Smooth muscle cell of the pulmonary artery (primary cell): ENCODE data around the gene PYGL. TPM values are rescaled to one million over a fixed set of nuclear protein-coding genes. Genes with fewer than 3 reads are reported as not detected.

Experiments used
- total RNA-seq: library from RNA; depleted of rRNA; stranded (reverse); fragments of >200 nt; gene quantifications from 2 replicates; pipeline ENCODE4 v1.2.3, GENCODE V29; 2014

The PYGL gene
- total RNA-seq, result 78.3 and 91.4 TPM in 2 replicates

GRCh38 chr14:50943943-50944646 lies at the start of gene PYGL:
TSS of gene PYGL (minus strand) at chr14:50944483. CDS start at chr14:50944403, 80 bp downstream.

DNA sequence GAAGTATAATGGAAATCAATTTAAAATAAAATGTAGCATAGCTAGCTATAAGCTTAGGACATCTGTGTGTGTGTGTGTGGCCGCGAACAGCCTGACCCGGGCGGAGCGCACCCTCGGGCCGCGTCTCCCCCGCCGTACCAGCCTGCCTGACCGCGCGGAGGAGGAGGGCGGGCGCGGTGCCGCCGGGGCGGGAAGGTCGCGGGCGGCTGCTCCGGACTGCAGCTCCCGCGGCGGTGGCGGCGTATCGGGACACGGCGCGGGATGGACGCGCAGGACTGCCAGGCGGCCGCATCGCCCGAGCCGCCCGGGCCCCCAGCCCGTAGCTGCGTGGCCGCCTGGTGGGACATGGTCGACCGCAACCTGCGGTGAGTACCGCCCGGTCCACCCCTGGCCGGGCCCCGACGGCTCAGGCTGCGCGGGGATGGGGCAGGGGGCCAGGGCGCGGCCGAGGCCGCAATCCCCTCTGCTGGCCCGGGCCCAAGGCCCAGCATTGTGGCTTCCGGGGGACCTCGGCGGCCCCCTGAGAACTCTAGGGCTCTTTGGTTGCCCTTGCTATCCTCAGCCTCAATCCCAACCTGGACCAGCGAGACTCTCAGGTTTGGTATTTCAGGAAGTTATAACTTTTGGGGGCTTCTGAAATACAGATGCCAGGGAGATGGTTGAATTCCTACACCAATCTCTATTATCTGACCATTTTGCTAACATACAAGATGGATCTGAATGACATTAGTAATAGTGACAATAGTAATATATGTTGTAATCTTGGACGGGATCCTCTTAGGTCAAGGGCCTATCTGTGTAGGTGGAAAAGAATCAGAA lies 72.2 kb downstream of the PYGL start, which contains the start of gene ABHD12B:
Gene ABHD12B, plus strand, starts transcription at position 140 of the 819 bp plus-strand sequence. Its CDS starts 122 bp downstream, at position 262.

Other genes starting within 250 kb of the PYGL start
- gene NIN, start 113.3 kb downstream of the PYGL start, total RNA-seq, result 25.9 and 28.0 TPM in 2 replicates
- gene ABHD12B, start 72.4 kb downstream of the PYGL start, total RNA-seq, result not detected in 2 replicates
- gene TRIM9, start 150.6 kb upstream of the PYGL start, total RNA-seq, result 0.39 and 0.73 TPM in 2 replicates